NT2/D1 (cell line): ENCODE results near the gene TRIOBP.

Source experiments
- SUZ12 ChIP-seq: IDR thresholded peaks from 2 replicates; pipeline ENCODE4 v1.6.1; 2011; ENCODE audit not compliant: insufficient read length, insufficient read depth; ENCODE audit errors: extremely low read depth
- YY1 ChIP-seq: IDR thresholded peaks from 2 replicates; pipeline ENCODE4 v1.6.1; 2011; ENCODE audit not compliant: insufficient read length, insufficient read depth
- ZNF274 ChIP-seq: IDR thresholded peaks from 2 replicates; pipeline ENCODE4 v1.6.1; 2011; ENCODE audit warnings: mild to moderate bottlenecking, low read depth, low read length

DNA sequence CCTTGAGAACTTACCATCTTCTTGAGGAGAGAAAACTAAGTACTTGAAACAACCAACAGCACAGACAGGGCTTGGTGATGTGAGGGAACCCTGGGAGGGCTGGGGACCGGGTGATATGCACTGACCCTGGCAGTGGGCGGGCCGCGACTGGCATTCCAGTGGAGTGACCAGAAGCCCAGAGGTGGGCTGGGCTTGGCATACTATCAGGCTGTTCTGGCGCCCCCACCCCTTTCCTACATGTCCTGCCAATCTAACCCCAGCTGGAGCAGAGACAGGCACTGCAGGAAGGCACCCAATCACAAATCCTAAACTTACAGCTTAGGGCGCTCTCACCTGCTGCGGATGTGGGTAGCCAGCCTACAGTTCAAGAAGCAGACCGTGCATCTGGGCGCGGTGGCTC, 56.9 kb downstream of the TRIOBP start:
- TF ChIP-seq ZNF274 (no peak), SUZ12 (no peak), YY1 (no peak)
